ENCODE results near the gene GEMIN5.

The GEMIN5 gene

GRCh38 chr5:154892369-154892771 is 45.6 kb downstream of the GEMIN5 start:
- DNase-seq (ENCODE audit: low read depth), result no peak

DNA sequence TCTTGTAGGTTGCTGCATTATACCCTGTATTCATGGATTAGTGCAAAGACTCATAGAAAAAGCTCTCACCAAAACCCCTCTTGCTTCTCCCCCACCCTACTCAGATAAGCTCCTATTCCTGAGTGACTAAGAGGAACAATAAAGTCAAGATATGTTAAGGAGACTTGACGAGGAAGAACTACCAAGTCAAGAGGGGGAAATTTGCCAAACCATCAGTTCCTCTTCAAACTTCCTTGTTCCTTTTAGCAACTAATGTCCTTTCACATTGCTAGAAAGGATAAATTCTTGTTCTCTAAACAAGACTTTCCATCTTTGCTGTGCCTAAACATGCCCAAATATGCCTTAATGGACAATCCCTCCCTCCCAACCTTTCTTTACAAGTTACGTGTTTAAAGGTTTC is 52.6 kb downstream of the GEMIN5 start:
- DNase-seq (ENCODE audit: low read depth), result no peak

GRCh38 chr5:154884424-154884823 is 53.6 kb downstream of the GEMIN5 start:
- DNase-seq (ENCODE audit: low read depth), result no peak

- no peak for DNase-seq (ENCODE audit: low read depth)
Measured at GRCh38 chr5:154881986-154882385, 56.0 kb downstream of the GEMIN5 start.

DNA sequence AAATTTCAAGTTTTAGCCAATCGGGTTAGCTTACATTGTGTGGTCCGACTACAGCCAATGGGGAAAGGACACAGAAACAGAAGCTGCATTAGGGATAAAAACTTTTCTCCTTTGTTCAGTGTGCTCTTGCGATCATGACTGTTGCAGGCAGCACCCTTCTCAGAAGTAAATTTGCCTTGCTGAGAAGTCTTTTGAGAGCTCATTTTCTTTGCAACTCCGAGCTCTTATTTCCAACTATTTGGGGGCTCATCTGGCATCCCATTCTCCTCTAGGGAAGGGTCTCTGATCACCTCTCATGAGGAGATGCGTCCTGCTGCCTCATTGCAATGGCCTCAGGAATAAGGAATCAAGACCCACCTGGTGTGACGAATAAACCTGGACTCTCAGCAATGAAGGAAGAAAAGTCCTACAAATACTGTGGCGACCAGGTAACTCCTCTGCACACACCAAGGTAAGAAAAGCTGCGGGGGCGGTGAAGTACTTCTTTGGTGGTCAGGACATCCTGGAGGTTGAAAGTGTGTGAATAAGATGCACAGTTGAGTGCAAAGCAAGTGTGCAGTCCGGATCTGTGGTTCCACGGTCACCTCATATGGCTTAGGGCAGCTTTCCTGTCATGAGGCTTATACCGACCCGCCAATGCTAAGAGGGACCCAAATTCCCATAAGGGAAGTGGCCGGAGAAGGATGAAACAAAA is 59.2 kb downstream of the GEMIN5 start:
- no peak for DNase-seq (ENCODE audit: low read depth)

GRCh38 chr5:154873791-154874331 is 64.2 kb downstream of the GEMIN5 start:
- no peak for DNase-seq (ENCODE audit: low read depth)

DNA sequence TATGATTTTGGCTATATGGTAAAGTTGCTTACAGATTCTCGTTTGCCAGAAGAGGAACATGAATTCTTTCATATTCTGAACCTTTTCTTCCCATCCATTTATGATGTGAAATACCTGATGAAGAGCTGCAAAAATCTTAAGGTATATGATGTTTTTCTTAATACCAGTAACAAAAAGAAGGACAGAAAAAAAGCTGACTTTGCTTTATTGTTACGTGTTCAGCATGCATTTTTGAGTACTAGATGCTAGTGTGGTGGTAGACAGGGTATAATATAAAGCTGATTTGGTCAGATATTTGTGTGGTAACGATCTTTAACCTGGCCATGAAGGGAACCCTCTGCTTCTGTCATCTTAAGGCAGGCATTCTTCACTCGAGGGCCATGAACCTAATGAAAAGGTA is 66.3 kb downstream of the GEMIN5 start:
- DNase-seq (ENCODE audit: low read depth), result no peak

DNA sequence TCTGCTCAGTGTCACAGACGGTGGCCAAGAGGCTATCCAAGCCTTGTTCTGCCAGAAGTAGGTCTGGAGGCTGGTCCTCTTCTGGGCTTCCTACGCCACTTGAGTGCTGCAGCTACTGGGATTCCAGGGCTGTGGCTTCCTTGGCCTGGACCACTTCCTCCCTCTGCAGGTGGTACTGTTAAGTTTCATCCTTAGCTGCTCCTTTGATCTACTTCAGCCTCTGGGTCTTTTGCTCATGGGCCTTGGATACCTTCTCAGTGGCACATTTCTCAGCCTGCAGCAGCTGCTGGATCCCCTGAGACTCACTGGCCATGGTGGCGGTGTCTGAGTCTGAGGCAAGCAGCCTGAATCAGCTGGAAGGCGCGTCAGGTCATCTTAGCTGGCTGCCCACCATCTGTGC is 69.3 kb downstream of the GEMIN5 start:
- DNase-seq (ENCODE audit: low read depth), result no peak

DNA sequence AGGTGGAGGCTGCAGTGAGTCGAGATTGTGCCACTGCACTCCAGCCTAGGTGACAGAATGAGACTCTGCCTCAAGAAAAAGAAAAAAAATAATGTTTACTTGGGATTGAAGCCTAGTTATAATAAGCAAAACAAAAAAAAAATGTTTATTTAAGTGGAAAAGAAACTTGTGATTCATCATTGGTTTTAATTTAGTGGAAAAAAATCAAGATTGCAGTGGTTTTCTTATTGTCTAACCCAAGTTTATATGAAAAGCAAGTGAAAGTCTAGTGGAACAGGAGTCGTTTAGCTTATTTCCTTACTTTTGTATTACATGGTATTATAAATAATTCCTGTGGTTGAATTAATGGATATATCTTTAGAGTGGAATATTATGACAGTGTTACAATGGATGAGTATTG is 71.2 kb downstream of the GEMIN5 start:
- DNase-seq (ENCODE audit: low read depth), result no peak

DNA sequence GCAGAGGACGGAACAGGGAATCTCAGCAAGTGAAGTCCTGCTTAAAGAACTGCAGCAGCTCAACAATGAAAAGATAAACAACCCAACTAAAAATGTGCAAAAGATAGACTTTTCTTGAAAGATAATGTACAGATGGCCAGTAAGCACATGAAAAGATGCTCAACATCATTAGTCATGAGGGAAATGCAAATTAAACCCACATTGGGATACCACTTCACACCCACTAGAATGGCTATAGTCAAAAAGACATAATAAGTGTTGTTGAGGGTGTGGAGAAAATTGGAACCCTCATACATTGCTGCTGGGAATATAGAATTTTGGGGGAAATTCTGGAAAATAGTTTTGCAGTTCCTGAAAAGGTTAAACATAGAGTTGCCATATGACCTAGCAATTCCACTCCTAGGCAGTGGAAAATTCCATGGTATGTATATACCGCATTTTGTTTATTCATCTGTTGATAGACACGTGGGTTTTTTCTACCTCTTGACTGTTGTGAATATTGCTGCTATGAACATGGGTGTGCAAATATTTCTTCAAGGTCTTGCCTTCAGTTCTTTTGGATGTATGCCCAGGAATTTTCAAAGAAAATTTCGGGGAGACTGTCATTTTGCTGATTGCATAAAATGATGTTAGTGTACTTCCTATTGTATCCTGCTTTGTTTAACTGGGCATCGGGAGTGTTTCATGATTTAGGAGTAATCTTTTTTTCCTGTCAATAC is 72.4 kb downstream of the GEMIN5 start:
- no peak for DNase-seq (ENCODE audit: low read depth)

DNA sequence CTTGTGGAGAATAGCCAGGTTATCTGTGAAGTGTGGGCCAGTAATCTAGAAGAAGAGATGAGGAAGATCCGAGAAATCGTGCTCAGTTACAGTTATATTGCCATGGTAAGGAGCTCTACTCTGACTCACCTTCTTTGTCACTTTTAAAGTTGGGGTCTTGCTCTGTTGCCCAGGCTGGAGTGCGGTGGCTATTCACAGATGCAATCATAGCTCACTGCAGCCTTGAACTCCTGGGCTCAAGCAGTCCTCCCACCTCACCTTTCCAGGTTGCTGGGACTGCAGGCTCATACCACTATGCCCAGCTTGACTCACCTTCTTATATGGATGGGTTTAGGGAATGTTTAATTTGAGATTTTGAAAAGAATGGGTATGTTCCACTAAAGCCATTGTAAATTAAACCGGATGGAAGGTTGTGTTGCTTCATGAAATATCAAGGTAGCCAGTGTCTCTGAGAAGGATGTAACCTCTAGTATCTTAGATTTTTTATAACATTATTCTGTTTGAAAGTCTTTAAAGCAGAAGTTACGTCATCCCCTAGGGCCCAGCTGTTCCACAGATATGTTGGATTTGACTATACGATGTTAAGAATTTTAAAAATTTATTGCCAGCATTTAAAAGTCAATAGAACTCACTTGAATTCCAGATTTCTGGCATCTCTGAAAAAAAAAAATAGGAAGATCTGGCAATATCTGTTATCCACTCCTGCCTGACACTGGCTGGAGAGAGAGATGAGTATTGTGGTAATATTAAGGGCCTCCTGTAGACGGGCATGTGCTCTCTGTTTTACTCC is 74.5 kb downstream of the GEMIN5 start:
- DNase-seq (ENCODE audit: low read depth), result no peak

DNA sequence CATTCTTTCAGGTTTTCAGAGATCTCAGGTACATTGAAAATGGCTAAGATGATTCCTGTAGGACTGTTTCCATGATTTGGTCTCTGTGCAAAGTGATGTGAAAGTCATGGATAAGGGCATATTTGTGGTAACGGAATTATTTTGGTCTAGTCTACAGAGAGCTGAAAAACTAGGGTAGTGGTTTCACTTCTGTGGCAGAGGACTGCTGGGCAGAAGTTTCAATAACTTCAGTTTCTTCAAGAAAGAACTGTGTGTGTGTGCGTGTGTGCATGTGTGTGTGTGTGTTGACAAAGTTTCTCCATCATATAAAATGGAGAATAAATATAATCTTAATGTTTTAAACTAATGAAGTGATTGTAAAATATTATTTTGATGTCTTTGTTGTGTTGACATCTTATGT is 75.2 kb downstream of the GEMIN5 start:
- no peak for DNase-seq (ENCODE audit: low read depth)

GRCh38 chr5:154861946-154862345 is 76.1 kb downstream of the GEMIN5 start:
- no peak for DNase-seq (ENCODE audit: low read depth)

GRCh38 chr5:154860765-154861164 is 77.2 kb downstream of the GEMIN5 start:
- DNase-seq (ENCODE audit: low read depth), result no peak

DNA sequence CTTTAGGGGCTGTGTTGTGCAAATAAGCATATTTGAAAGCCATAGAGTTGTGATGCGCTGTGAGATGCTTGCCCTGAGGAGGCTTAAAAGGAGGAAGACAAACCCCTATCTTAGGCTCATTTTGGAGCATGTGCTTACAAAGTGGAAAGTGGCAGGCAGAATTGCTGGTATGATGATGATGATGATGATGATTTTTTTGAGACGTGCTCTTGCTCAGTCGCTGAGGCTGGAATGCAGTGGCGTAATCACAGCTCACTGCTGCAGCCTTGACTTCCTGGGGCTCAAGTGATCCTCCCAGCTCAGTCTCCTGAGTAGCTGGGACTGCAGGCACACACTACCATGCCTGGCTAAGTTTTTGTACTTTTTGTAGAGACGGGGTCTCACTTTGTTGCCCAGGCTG is 77.9 kb downstream of the GEMIN5 start:
- DNase-seq (ENCODE audit: low read depth), result no peak

DNA sequence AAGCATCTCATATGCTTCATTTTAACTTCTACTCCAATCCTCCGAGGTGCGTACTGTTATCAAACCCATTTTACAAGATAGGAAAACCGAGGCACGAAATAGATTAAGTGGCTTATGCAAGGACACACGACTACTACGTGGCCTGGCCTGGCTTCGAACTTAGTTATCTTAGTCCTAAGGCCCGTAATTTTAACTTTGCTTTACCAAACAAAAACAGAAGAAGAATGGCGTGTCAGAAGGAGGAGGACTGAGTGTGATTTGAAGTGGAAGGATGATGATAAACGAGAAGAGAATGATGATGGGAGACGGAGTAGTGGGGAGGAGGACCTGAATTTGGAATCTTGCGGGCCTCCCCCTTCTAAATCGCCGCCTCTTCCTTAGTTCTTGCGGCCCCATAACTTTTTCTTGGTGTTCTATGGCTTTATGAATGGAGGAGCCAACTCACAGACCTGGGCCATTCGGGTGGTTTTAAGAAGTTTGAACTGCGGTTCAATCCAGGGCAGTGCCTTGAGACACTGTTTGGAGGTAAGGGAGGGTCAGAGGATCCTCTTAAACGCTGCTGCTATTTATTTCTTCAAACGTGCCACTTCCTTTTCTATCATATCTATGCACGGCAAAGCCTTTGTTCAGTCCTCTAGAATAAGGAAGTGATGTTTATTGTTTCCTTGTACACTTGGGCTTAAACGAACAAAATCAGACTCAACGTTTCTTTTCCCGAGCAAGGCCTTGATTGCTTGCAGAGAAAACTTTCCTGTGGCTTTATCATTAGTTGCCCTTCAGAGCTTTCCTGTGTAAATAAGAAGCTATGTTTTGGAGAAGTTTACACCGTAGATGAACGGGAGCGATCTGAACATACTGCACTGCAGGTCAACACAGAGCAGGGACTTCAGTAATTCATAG is 78.8 kb downstream of the GEMIN5 start:
- DNase-seq (ENCODE audit: low read depth), result no peak

- peak; percentile 94 for DNase-seq (ENCODE audit: low read depth)
Measured at GRCh38 chr5:154858297-154858971, 79.6 kb downstream of the GEMIN5 start, which contains the start of gene CNOT8. TSS of gene CNOT8 (plus strand) at chr5:154858627. CDS start at chr5:154863279, 4,652 bp downstream.

DNA sequence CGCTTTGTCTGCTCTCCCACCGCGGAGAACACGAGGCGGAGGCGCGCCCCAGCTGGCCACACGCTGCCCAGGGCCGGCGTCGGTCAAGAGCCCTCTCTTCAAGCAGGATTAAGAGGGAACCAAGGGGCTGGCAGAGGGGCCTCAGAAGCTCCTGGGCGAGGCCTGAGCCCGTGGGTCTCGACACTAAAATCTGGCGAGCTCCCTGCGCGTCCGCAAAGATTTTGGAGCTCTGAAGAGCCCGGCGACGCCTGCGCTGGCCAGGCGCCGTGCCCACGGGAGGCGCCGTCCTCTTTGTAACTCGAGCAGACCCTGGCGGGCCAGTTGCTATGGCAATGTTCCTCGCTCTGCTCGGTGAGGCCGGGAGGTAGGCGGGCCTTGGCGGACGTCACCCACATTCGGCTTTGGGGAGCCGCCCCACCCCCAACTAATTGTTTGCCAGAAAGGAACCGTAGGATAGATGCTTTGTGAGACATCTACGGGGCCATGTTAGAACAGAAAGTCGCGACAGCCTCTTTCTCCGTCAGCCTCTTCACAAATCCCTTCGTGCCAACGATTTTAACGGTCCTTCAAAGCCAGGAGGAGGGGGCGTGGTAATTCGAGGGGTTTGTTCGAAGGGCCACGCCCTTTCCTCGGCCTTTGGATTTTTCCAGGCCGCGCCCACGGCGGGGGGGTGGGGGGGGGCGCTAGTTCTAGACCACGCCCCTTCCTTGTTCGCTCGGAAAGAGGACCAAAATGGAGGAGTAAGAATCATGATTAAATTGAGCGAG is 80.3 kb downstream of the GEMIN5 start:
- peak; percentile 84 for DNase-seq (ENCODE audit: low read depth)

- DNase-seq (ENCODE audit: low read depth), result no peak
Measured at GRCh38 chr5:154851351-154851750, 86.7 kb downstream of the GEMIN5 start.

Data from T follicular helper cell (primary cell).